Pancreas (tissue), 10 donors: ENCODE data around the gene CCDC39. TPM values are rescaled to one million over a fixed set of nuclear protein-coding genes. Genes with fewer than 3 reads are reported as not detected.
"Not testable (repeated sequence)": the region's sequence is repeated elsewhere in the genome, so short reads cannot be mapped to it uniquely, and the experiment has no call there.

Source experiments
- ATAC-seq, 4 donors: fragments of 200-7000 bp; cut with Tn5 transposase; one replicate each; pipeline versions ENCODE4 v1.8.0 to v1.9.1; 2020; ENCODE audit warnings: mild to moderate bottlenecking in 4 of 4, moderate library complexity in 4 of 4
- DNase-seq, 6 donors: peaks; one replicate each; pipeline ENCODE4 v3.0.0-alpha.2; 2020
- FAIRE-seq: peaks from 2 replicates; lab custom pipeline; 2012; peaks lifted over from hg19 to GRCh38; lab: Jason Lieb, UNC
- H3K27ac ChIP-seq, 4 donors: fragments of 200-600 bp; sonication (generic); 1 replicate in 3 of 4; 2 replicates in 1 of 4; pipeline versions ENCODE4 v1.5.0 to v1.8.0; 2020
- H3K27me3 ChIP-seq, 4 donors: fragments of 200-600 bp; one replicate each; pipeline ENCODE4 v1.8.0; 2021
- H3K36me3 ChIP-seq, 3 donors: fragments of 200-600 bp; sonication (generic) in 1 of 3; one replicate each; pipeline versions ENCODE4 v1.5.0 to v1.8.0; 2020 to 2021
- H3K4me1 ChIP-seq, 3 donors: fragments of 200-600 bp; one replicate each; pipeline ENCODE4 v1.8.0; 2021
- H3K4me3 ChIP-seq, 4 donors: fragments of 200-600 bp; sonication (generic) in 2 of 4; one replicate each; pipeline versions ENCODE4 v1.5.0 to v1.8.0; 2020 to 2021
- H3K9me3 ChIP-seq, 4 donors: fragments of 200-600 bp; one replicate each; pipeline ENCODE4 v1.8.0; 2021
- WGBS, 2 donors: extraction: QIAGEN DNeasy Blood & Tissue Kit; methylation state at CpG; one replicate each; pipeline ENCODE4 v1.1.7; 2013; 5-methylcytosine and 5-hydroxymethylcytosine counted together
- intact Hi-C, 3 donors: fragments of 100-400 bp; cut with DNase I; formaldehyde crosslinking; loops; one replicate each; pipeline versions ENCODE4 v1.11.1 to v1.14.2; 2022
- polyA plus RNA-seq, 2 donors: library from polyadenylated mRNA; stranded (reverse); fragments of 200-250 nt; gene quantifications; one replicate each; pipeline ENCODE4 v1.2.3, GENCODE V29; 2013
- total RNA-seq, 6 donors: library from RNA; stranded (reverse); fragmentation: NEBNext Ultra II Directional in 4 of 6; extraction: Animal tissue kit (Norgen Biotek cat#: 25700) in 4 of 6; gene quantifications; one replicate each; pipeline versions ENCODE4 v1.2.1 to v1.2.4, GENCODE V29; 2021 to 2023
- TF ChIP-seq, protein P1 (sequence below), 4 donors: fragments of 200-600 bp; sonication (generic) in 3 of 4; IDR thresholded peaks; one replicate each; pipeline versions ENCODE4 v1.5.0 to v1.8.0; 2021; ENCODE audit warnings: antibody characterized with exemption in 4 of 4
- donor health status: healthy with polysubstance abuse.
- donor health status: DM: no; HTN: no; CAD: no; lungs with moderate emphysema.
- donor health status: DM: no; HTN: no; CAD: no.
- donor health status: control.
- donor health status: control.
- donor health status: Bipolar disorder and iron deficiency.
- donor health status: DM: yes; HTN: yes; CAD: no.
- donor health status: DM: no; HTN: no; CAD: no.
- donor health status: DM: no; HTN: no; CAD: no.
- donor health status: DM: yes; HTN: yes; CAD: no.

CCDC39 gene
- total and polyA plus RNA-seq, 8 donors, result 0.09 to 0.16 TPM; not detected in 6

GRCh38 chr3:180594631-180595558 is 84.4 kb downstream of the CCDC39 start:
- Histone ChIP-seq H3K36me3 (no peaks in the 10 kb centered on the region), H3K27me3 (no peaks in the 10 kb centered on the region), H3K4me1 (peaks cover 0 to 3% (median 0%) of the 10 kb centered on the region in 3 donors), H3K4me3 (no peak overlapping the region), H3K27ac (no peak overlapping the region), H3K9me3 (no peaks in the 10 kb centered on the region)
- ATAC-seq (peak; percentile 79 to 96 (median 91)), DNase-seq (no peak), FAIRE-seq (no peak)
- intact Hi-C loops, result loop anchor here in 1 of 3 donors (10.0 kb wide), 1 partner anchor 670 kb away; no protein-coding TSS in a partner anchor
- TF ChIP-seq, protein P1, sequence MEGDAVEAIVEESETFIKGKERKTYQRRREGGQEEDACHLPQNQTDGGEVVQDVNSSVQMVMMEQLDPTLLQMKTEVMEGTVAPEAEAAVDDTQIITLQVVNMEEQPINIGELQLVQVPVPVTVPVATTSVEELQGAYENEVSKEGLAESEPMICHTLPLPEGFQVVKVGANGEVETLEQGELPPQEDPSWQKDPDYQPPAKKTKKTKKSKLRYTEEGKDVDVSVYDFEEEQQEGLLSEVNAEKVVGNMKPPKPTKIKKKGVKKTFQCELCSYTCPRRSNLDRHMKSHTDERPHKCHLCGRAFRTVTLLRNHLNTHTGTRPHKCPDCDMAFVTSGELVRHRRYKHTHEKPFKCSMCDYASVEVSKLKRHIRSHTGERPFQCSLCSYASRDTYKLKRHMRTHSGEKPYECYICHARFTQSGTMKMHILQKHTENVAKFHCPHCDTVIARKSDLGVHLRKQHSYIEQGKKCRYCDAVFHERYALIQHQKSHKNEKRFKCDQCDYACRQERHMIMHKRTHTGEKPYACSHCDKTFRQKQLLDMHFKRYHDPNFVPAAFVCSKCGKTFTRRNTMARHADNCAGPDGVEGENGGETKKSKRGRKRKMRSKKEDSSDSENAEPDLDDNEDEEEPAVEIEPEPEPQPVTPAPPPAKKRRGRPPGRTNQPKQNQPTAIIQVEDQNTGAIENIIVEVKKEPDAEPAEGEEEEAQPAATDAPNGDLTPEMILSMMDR (IDR thresholded peaks at IDR 0.05), result peak in 3 of 4 donors; percentile 12 to 40 (median 31)
- 27 to 46% methylated on average over 2 of the region's 2 CpGs for WGBS, 2 donors

DNA sequence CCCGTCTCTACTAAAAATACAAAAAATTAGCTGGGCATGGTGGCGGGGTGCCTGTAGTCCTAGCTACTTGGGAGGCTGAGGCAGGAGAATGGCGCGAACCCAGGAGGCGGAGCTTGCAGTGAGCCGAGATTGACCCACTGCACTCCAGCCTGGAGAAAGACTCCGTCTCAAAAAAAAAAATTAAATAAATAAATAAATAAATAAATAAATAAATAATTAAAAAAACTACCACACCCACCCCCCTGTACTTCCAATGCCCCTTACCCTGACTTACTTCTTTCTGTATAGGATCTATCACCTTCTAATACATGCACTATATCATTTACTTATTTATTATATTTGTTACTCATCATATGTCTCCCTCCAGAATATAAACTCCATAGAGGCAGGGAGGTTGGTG is 85.7 kb downstream of the CCDC39 start:
- WGBS, 2 donors, result 94 to 98% methylated on average over 7 of the region's 7 CpGs
- not testable (repeated sequence) for H3K4me1 ChIP-seq, ATAC-seq, H3K27ac ChIP-seq, DNase-seq, H3K4me3 ChIP-seq, FAIRE-seq, H3K9me3 ChIP-seq, H3K36me3 ChIP-seq, H3K27me3 ChIP-seq
- intact Hi-C loops, result loop anchor here in 1 of 3 donors (10.0 kb wide), 1 partner anchor 669 kb away; no protein-coding TSS in a partner anchor

- Histone ChIP-seq H3K27ac (no peak overlapping the region), H3K4me1 (peaks cover 0 to 3% (median 0%) of the 10 kb centered on the region in 3 donors), H3K4me3 (no peak overlapping the region), H3K9me3 (no peaks in the 10 kb centered on the region), H3K36me3 (no peaks in the 10 kb centered on the region), H3K27me3 (no peaks in the 10 kb centered on the region)
- DNase-seq (peak in 1 of 6 donors; percentile 44), ATAC-seq (no peak), FAIRE-seq (no peak)
- WGBS, 2 donors, result 95% methylated on average over 23 of the region's 23 CpGs
- TF ChIP-seq, protein P1 (IDR thresholded peaks at IDR 0.05), result no peak
- intact Hi-C loops, result loop anchor here in 1 of 3 donors (10.0 kb wide), 1 partner anchor 666 kb away; no protein-coding TSS in a partner anchor
Measured at GRCh38 chr3:180590396-180590795, 88.9 kb downstream of the CCDC39 start.

GRCh38 chr3:180580934-180581333 is 98.4 kb downstream of the CCDC39 start:
- no peaks in the 10 kb centered on the region for H3K36me3 ChIP-seq
- no peaks in the 10 kb centered on the region for H3K9me3 ChIP-seq
- no peaks in the 10 kb centered on the region for H3K27me3 ChIP-seq
- 87 to 88% methylated on average over 1 of the region's 1 CpG for WGBS, 2 donors
- no peaks in the 10 kb centered on the region for H3K4me1 ChIP-seq
- ATAC-seq (no peak), DNase-seq (no peak), FAIRE-seq (no peak)
- H3K27ac ChIP-seq, result no peak overlapping the region
- TF ChIP-seq, protein P1 (IDR thresholded peaks at IDR 0.05), result no peak
- intact Hi-C loops, result no loop called here
- H3K4me3 ChIP-seq, result no peak overlapping the region

GRCh38 chr3:180575571-180575970 is 103.7 kb downstream of the CCDC39 start:
- Histone ChIP-seq H3K36me3 (no peaks in the 10 kb centered on the region), H3K4me1 (no peaks in the 10 kb centered on the region), H3K27me3 (no peaks in the 10 kb centered on the region), H3K4me3 (no peak overlapping the region), H3K27ac (no peak overlapping the region), H3K9me3 (no peaks in the 10 kb centered on the region)
- ATAC-seq, result no peak
- TF ChIP-seq, protein P1 (IDR thresholded peaks at IDR 0.05), result no peak
- no peak for FAIRE-seq
- 85 to 86% methylated on average over 3 of the region's 3 CpGs for WGBS, 2 donors
- intact Hi-C loops, result no loop called here
- no peak for DNase-seq
